HG02852 (cell line): Measurements from ENCODE around the gene GOLGA8B.
"Not testable (repeated sequence)": the region's sequence is repeated elsewhere in the genome, so short reads cannot be mapped to it uniquely, and the experiment has no call there.

ENCODE experiments used
- ATAC-seq: cut with Tn5 transposase; IDR thresholded peaks from one replicate; pipeline ENCODE4 v1.9.1; 2021; ENCODE audit warnings: mild to moderate bottlenecking, moderate library complexity; ENCODE audit not compliant: unreplicated experiment

Gene GOLGA8B

GRCh38 chr15:34567174-34567573 lies 16.3 kb downstream of the GOLGA8B start:
- ATAC-seq = not testable (repeated sequence)

- ATAC-seq = not testable (repeated sequence)
These were observed 18.7 kb downstream of the GOLGA8B start for GRCh38 chr15:34564711-34565110.

- not testable (repeated sequence) for ATAC-seq
These were observed 22.6 kb downstream of the GOLGA8B start for GRCh38 chr15:34560814-34561213.

GRCh38 chr15:34559764-34560163 lies 23.7 kb downstream of the GOLGA8B start:
- ATAC-seq = not testable (repeated sequence)

- not testable (repeated sequence) for ATAC-seq
These were observed 28.3 kb downstream of the GOLGA8B start for GRCh38 chr15:34555162-34555561.

- ATAC-seq = not testable (repeated sequence)
These were observed 28.7 kb downstream of the GOLGA8B start for GRCh38 chr15:34554716-34555115.

- ATAC-seq = not testable (repeated sequence)
These were observed 29.3 kb downstream of the GOLGA8B start for GRCh38 chr15:34554126-34554525.

- ATAC-seq = peak; percentile 75
These were observed 33.3 kb downstream of the GOLGA8B start for GRCh38 chr15:34550129-34550528.

- not testable (repeated sequence) for ATAC-seq
These were observed 34.1 kb downstream of the GOLGA8B start for GRCh38 chr15:34549381-34549809.

- ATAC-seq = not testable (repeated sequence)
These were observed 39.4 kb downstream of the GOLGA8B start for GRCh38 chr15:34543860-34544649.

- ATAC-seq = not testable (repeated sequence)
These were observed 47.6 kb downstream of the GOLGA8B start for GRCh38 chr15:34535857-34536256.
